Aorta (tissue), 5 donors: ENCODE measurements around the gene MXRA8. TPM values are rescaled to one million over a fixed set of nuclear protein-coding genes. Genes with fewer than 3 reads are reported as not detected.
"Not testable (repeated sequence)": the region's sequence is repeated elsewhere in the genome, so short reads cannot be mapped to it uniquely, and the experiment has no call there.

ENCODE experiments used
- ATAC-seq: fragments of 200-7000 bp; cut with Tn5 transposase; one replicate; pipeline ENCODE4 v1.9.1; 2022; ENCODE audit warnings: moderate library complexity; ENCODE audit not compliant: low FRiP score
- DNase-seq, 2 donors: peaks; one replicate each; pipeline ENCODE4 v3.0.0-alpha.2; 2020
- H3K27ac ChIP-seq, 2 donors: one replicate each; pipeline ENCODE4 v1.5.1; 2013; ENCODE audit warnings: low read length in 2 of 2, mild to moderate bottlenecking in 2 of 2, moderate library complexity in 2 of 2, control low read depth in 1 of 2, inconsistent platforms in 1 of 2, low read depth in 1 of 2
- H3K27me3 ChIP-seq, 2 donors: one replicate each; pipeline ENCODE4 v1.6.1; 2013; ENCODE audit warnings: control low read depth in 1 of 2, low read length in 1 of 2, mild to moderate bottlenecking in 1 of 2, moderate library complexity in 1 of 2; ENCODE audit not compliant: insufficient read depth in 2 of 2, control insufficient read depth in 1 of 2
- H3K36me3 ChIP-seq, 2 donors: one replicate each; pipeline ENCODE4 v1.6.1; 2013; ENCODE audit warnings: control low read depth in 1 of 2, low read length in 1 of 2, mild to moderate bottlenecking in 1 of 2; ENCODE audit not compliant: insufficient read depth in 2 of 2, control insufficient read depth in 1 of 2
- H3K4me1 ChIP-seq, 2 donors: one replicate each; pipeline ENCODE4 v1.6.1; 2013; ENCODE audit warnings: low read length in 2 of 2, control low read depth in 1 of 2, mild to moderate bottlenecking in 1 of 2, moderate library complexity in 1 of 2; ENCODE audit not compliant: insufficient read depth in 2 of 2, control insufficient read depth in 1 of 2
- H3K4me3 ChIP-seq, 2 donors: one replicate each; pipeline ENCODE4 v1.5.1; 2013; ENCODE audit warnings: low read length in 2 of 2, control low read depth in 1 of 2, mild to moderate bottlenecking in 1 of 2
- H3K9me3 ChIP-seq: one replicate; pipeline ENCODE4 v1.6.1; 2013; ENCODE audit warnings: mild to moderate bottlenecking, low read length; ENCODE audit not compliant: control insufficient read depth
- WGBS, 2 donors: extraction: QIAGEN DNeasy Blood & Tissue Kit; methylation state at CpG; one replicate each; pipeline ENCODE4 v1.1.7; 2013; 5-methylcytosine and 5-hydroxymethylcytosine counted together
- intact Hi-C, 2 donors: fragments of 100-400 bp; cut with DNase I; formaldehyde crosslinking; loops; one replicate each; pipeline versions ENCODE4 v1.14.2 to v1.15.0; 2022
- polyA plus RNA-seq, 2 donors: library from polyadenylated mRNA; stranded (reverse); fragments of 200-250 nt; gene quantifications; one replicate each; pipeline ENCODE4 v1.2.3, GENCODE V29; 2013
- total RNA-seq, 2 donors: library from RNA; stranded (reverse); fragmentation: NEBNext Ultra II Directional; extraction: Animal tissue kit (Norgen Biotek cat#: 25700); gene quantifications; one replicate each; pipeline ENCODE4 v1.2.1, GENCODE V29; 2021
- donor health status: healthy with polysubstance abuse.
- donor health status: Bipolar disorder and iron deficiency.
- donor health status: DM: no; HTN: no; CAD: no.
- donor health status: DM: no; HTN: no; CAD: no.
- donor health status: DM: yes; HTN: yes; CAD: no.

The MXRA8 gene
- total and polyA plus RNA-seq, 4 donors = 52.3 to 364 (median 163) TPM

GRCh38 chr1:1322418-1322817, 35.9 kb downstream of the MXRA8 start:
- no peaks in the 10 kb centered on the region for H3K4me1 ChIP-seq
- 81 to 86% methylated on average over 7 to 14 of the region's 14 CpGs for WGBS, 2 donors

DNA sequence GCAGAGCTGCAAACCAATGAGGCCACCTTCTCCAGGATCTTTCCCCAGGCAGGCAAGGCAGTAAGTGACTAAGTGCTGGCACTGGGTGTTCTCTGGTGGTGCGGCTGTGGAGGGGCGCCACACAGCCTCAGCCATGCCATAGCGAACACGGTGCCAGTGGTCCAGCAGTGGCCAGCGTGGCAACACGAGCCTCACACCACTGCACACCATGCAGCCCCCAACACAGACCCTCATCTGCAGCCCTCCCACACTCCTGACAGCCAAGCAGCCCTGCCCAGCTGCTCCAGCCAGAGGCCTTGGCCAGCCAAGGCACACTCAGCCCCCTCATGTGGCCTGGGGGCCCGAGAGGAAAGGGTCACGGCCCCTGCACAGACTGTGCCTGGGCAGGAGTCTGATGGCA, 36.9 kb downstream of the MXRA8 start:
- intact Hi-C loops = no loop called here
- Histone ChIP-seq H3K27me3 (no peaks in the 10 kb centered on the region), H3K27ac (no peak overlapping the region), H3K4me1 (no peaks in the 10 kb centered on the region), H3K9me3 (no peaks in the 10 kb centered on the region), H3K36me3 (no peaks in the 10 kb centered on the region), H3K4me3 (no peak overlapping the region)
- WGBS, 2 donors = 86 to 87% methylated on average over 8 of the region's 8 CpGs
- DNase-seq (no peak), ATAC-seq (no peak)

More at GRCh38 chr1:1322418-1322817, 35.9 kb downstream of the MXRA8 start:
- no peaks in the 10 kb centered on the region for H3K27me3 ChIP-seq
- intact Hi-C loops = no loop called here
- no peak overlapping the region for H3K27ac ChIP-seq
- no peak overlapping the region for H3K4me3 ChIP-seq
- no peak for DNase-seq
- no peaks in the 10 kb centered on the region for H3K9me3 ChIP-seq
- ATAC-seq = no peak
- no peaks in the 10 kb centered on the region for H3K36me3 ChIP-seq

DNA sequence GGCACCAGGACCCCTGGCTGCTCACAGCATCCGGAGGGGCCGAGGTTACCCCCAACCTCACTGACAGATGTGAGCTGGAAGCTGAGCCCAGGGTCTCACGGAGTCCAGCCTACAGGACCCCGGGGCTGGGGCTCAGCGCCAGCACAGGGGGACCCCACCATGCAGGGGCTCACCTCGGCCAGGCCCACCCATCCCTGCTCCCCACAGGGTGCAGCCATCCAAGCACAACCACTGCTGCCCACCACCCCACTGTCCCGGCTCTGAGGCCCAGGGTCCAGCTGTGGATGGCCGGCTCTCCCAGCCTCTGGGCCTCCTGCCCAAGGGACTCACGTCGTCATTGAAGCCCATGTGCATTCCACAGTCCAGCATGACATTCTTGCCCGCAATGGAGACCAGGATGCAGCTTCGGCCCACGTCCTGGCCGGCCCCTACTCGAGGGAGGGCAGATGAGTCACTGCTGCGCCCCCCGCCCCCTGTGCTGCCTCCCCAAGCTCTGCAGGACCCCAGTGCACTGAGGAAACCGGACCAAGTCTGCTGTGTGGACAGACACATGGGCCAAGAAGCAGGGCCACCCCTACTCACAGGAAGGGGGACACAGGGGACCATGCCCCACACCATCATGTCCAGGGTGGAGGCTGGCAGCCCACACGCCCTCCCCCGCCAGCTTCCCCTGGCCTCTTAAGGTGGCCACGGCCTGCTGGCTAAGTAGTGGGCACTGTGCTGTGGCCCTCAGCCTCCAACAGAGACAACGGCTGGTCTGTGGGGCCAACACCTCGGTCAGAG, 37.5 kb downstream of the MXRA8 start:
- Histone ChIP-seq H3K27ac (no peak overlapping the region), H3K9me3 (no peaks in the 10 kb centered on the region), H3K36me3 (no peaks in the 10 kb centered on the region), H3K4me1 (no peaks in the 10 kb centered on the region), H3K27me3 (no peaks in the 10 kb centered on the region), H3K4me3 (no peak overlapping the region)
- DNase-seq = no peak
- no peak for ATAC-seq
- 63 to 69% methylated on average over 23 of the region's 23 CpGs for WGBS, 2 donors
- intact Hi-C loops = no loop called here

- Histone ChIP-seq H3K27ac (no peak overlapping the region), H3K27me3 (no peaks in the 10 kb centered on the region), H3K9me3 (no peaks in the 10 kb centered on the region), H3K4me3 (no peak overlapping the region), H3K4me1 (no peaks in the 10 kb centered on the region), H3K36me3 (no peaks in the 10 kb centered on the region)
- ATAC-seq (no peak), DNase-seq (no peak)
- intact Hi-C loops = no loop called here
- WGBS, 2 donors = 92 to 93% methylated on average over 13 of the region's 13 CpGs
These were observed 38.8 kb downstream of the MXRA8 start for GRCh38 chr1:1319646-1319941.

GRCh38 chr1:1318777-1319645, 39.3 kb downstream of the MXRA8 start:
- H3K27me3 ChIP-seq = no peaks in the 10 kb centered on the region
- no peaks in the 10 kb centered on the region for H3K9me3 ChIP-seq
- H3K36me3 ChIP-seq = no peaks in the 10 kb centered on the region
- 88% methylated on average over 36 of the region's 36 CpGs for WGBS, 2 donors
- intact Hi-C loops = no loop called here
- H3K27ac ChIP-seq = peak overlapping the region in 1 of 2 donors; percentile 34
- H3K4me1 ChIP-seq = no peaks in the 10 kb centered on the region
- ATAC-seq (peak; percentile 33), DNase-seq (no peak)
- H3K4me3 ChIP-seq = no peak overlapping the region

DNA sequence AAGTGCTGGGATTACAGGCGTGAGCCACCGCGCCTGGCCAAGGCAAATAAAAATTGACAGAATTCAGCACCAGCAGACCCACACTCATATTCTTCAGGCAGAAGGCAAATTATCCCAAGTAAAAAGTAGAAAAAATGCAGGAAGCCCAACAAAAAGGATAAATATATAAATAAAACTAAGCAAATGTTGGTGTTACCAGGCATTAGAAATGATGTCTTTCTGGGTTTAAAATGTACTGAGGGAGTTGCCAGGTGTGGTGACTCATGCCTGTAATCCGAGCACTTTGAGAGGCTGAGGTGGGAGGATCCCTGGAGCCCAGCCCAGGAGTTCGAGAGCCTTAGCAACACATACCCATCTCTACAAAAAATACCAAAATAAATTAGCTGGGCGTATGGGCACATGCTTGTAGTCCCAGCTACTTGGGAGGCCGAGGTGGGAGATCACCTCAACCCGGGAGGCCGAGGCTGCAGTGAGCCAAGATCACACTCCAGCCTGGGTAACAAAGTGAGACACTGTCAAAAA, 40.2 kb downstream of the MXRA8 start:
- WGBS, 2 donors = 45 to 48% methylated on average over 9 of the region's 9 CpGs
- intact Hi-C loops = no loop called here

GRCh38 chr1:1317420-1317819, 40.9 kb downstream of the MXRA8 start:
- H3K4me1 ChIP-seq = no peaks in the 10 kb centered on the region
- H3K9me3 ChIP-seq = no peaks in the 10 kb centered on the region
- H3K36me3 ChIP-seq = no peaks in the 10 kb centered on the region
- no peak for ATAC-seq
- WGBS, 2 donors = 81 to 85% methylated on average over 6 of the region's 6 CpGs
- no peak for DNase-seq
- H3K4me3 ChIP-seq = no peak overlapping the region
- no peaks in the 10 kb centered on the region for H3K27me3 ChIP-seq
- intact Hi-C loops = no loop called here
- H3K27ac ChIP-seq = no peak overlapping the region

More for the DNA sequence above, 40.2 kb downstream of the MXRA8 start:
- Histone ChIP-seq H3K27ac (no peak overlapping the region), H3K27me3 (no peaks in the 10 kb centered on the region), H3K36me3 (no peaks in the 10 kb centered on the region), H3K4me1 (no peaks in the 10 kb centered on the region), H3K9me3 (no peaks in the 10 kb centered on the region), H3K4me3 (no peak overlapping the region)
- ATAC-seq = peak; percentile 78
- peak; percentile 92 to 93 for DNase-seq

- H3K27ac ChIP-seq, intact Hi-C loops, H3K27me3 ChIP-seq, H3K9me3 ChIP-seq, DNase-seq, H3K36me3 ChIP-seq, ATAC-seq, H3K4me1 ChIP-seq, H3K4me3 ChIP-seq: not testable (repeated sequence)
- 88 to 90% methylated on average over 8 of the region's 8 CpGs for WGBS, 2 donors
These were observed 42.2 kb downstream of the MXRA8 start for GRCh38 chr1:1316199-1316598.
